Measurements from ENCODE around the gene DMXL1.

GRCh38 chr5:119179857-119180641 is 109.2 kb downstream of the DMXL1 start:
- TF ChIP-seq KLF16 (tag by site-specific recombination; IDR thresholded peaks at IDR 0.05) = no peak
- no peak for TF ChIP-seq ZNF558 (tag by site-specific recombination; IDR thresholded peaks at IDR 0.05)
- TF ChIP-seq ZNF580 (tag by site-specific recombination; IDR thresholded peaks at IDR 0.05) = no peak
- TF ChIP-seq CTCF (tag by site-specific recombination; IDR thresholded peaks at IDR 0.05) = no peak
- no peak for TF ChIP-seq ZNF19 (tag by site-specific recombination; IDR thresholded peaks at IDR 0.05; ENCODE audit: low read depth)
- no peak for TF ChIP-seq ZNF777 (tag by site-specific recombination; IDR thresholded peaks at IDR 0.05; ENCODE audit: borderline replicate concordance)
- no peak for TF ChIP-seq ZNF426 (tag by site-specific recombination; IDR thresholded peaks at IDR 0.05)
- no peak for TF ChIP-seq INSM2 (tag by site-specific recombination; IDR thresholded peaks at IDR 0.05)

Data from HEK293 (cell line).